Astrocyte (in vitro differentiated cells and primary cell): ENCODE data around the gene ZFR. TPM values are rescaled to one million over a fixed set of nuclear protein-coding genes. Genes with fewer than 3 reads are reported as not detected.

ENCODE experiments used
- DNase-seq: peaks from one replicate; pipeline ENCODE4 v3.0.0-alpha.2; 2010; ENCODE audit warnings: low read depth
- FAIRE-seq: peaks from 2 replicates; lab custom pipeline; 2011; peaks lifted over from hg19 to GRCh38; lab: Jason Lieb, UNC
- H2AFZ ChIP-seq: 2 replicates; pipeline ENCODE4 v1.6.0; 2012; ENCODE audit warnings: low read depth, low read length, inconsistent platforms
- H3K27ac ChIP-seq: 2 replicates; pipeline ENCODE4 v1.5.1; 2011; ENCODE audit warnings: low read depth, low read length, inconsistent platforms
- H3K27me3 ChIP-seq: 2 replicates; pipeline ENCODE4 v1.6.0; 2011; ENCODE audit warnings: low read length, inconsistent platforms; ENCODE audit not compliant: insufficient read depth
- H3K36me3 ChIP-seq: 2 replicates; pipeline ENCODE4 v1.5.1; 2011; ENCODE audit warnings: low read length, inconsistent platforms; ENCODE audit not compliant: insufficient read depth
- H3K4me1 ChIP-seq: 2 replicates; pipeline ENCODE4 v1.5.1; 2011; ENCODE audit warnings: low read length, inconsistent platforms; ENCODE audit not compliant: insufficient read depth
- H3K4me2 ChIP-seq: 2 replicates; pipeline ENCODE4 v1.6.0; 2012; ENCODE audit warnings: low read length, inconsistent platforms
- H3K4me3 ChIP-seq: 2 replicates; pipeline ENCODE4 v1.5.1; 2011; ENCODE audit warnings: low read depth, mild to moderate bottlenecking, low read length, inconsistent platforms; ENCODE audit not compliant: insufficient read depth
- H3K79me2 ChIP-seq: 2 replicates; pipeline ENCODE4 v1.6.0; 2012; ENCODE audit warnings: mild to moderate bottlenecking, low read length, inconsistent platforms; ENCODE audit not compliant: insufficient read depth
- H3K9ac ChIP-seq: 2 replicates; pipeline ENCODE4 v1.6.0; 2012; ENCODE audit warnings: mild to moderate bottlenecking, low read length, inconsistent platforms
- H3K9me3 ChIP-seq: 2 replicates; pipeline ENCODE4 v1.5.1; 2012; ENCODE audit warnings: low read depth, mild to moderate bottlenecking, low read length, inconsistent platforms; ENCODE audit not compliant: insufficient read depth
- H4K20me1 ChIP-seq: 2 replicates; pipeline ENCODE4 v1.6.0; 2012; ENCODE audit warnings: low read length, inconsistent platforms; ENCODE audit not compliant: insufficient read depth
- H3K27ac Mint-ChIP-seq: one replicate; pipeline ENCODE4 v1.8.0; 2021; ENCODE audit warnings: mild to moderate bottlenecking, mixed read lengths; ENCODE audit not compliant: unreplicated experiment
- H3K27me3 Mint-ChIP-seq: one replicate; pipeline ENCODE4 v1.8.0; 2021; ENCODE audit warnings: low read depth, mixed read lengths; ENCODE audit not compliant: unreplicated experiment
- H3K36me3 Mint-ChIP-seq: one replicate; pipeline ENCODE4 v1.8.0; 2021; ENCODE audit warnings: low read depth, mixed read lengths; ENCODE audit not compliant: unreplicated experiment
- H3K4me1 Mint-ChIP-seq: one replicate; pipeline ENCODE4 v1.8.0; 2021; ENCODE audit warnings: low read depth, mixed read lengths; ENCODE audit not compliant: unreplicated experiment
- H3K4me3 Mint-ChIP-seq: one replicate; pipeline ENCODE4 v1.8.0; 2021; ENCODE audit warnings: mild to moderate bottlenecking, moderate library complexity, mixed read lengths; ENCODE audit not compliant: unreplicated experiment
- H3K9me3 Mint-ChIP-seq: one replicate; pipeline ENCODE4 v1.8.0; 2021; ENCODE audit warnings: mild to moderate bottlenecking, mixed read lengths; ENCODE audit not compliant: unreplicated experiment
- CTCF ChIP-seq: IDR thresholded peaks from 2 replicates; pipeline ENCODE4 v1.5.1; 2011; ENCODE audit warnings: low read depth, mild to moderate bottlenecking, inconsistent platforms, low read length, moderate library complexity; ENCODE audit not compliant: insufficient read depth
- EZH2 ChIP-seq: IDR thresholded peaks from 2 replicates; pipeline ENCODE4 v1.6.1; 2012; ENCODE audit warnings: mild to moderate bottlenecking, low read length, inconsistent platforms; ENCODE audit not compliant: insufficient read depth
- total RNA-seq: library from RNA; stranded (reverse); gene quantifications from 2 replicates; pipeline ENCODE4 v1.2.1, GENCODE V29; 2021

The ZFR gene
- total RNA-seq, 1 donor from 2014 or later = 68.4 TPM

GRCh38 chr5:32379421-32379820, 65.1 kb downstream of the ZFR start:
- H2AFZ ChIP-seq = no peak overlapping the region
- no peak for DNase-seq
- no peak for FAIRE-seq
- Mint-ChIP-seq H3K4me3 (no peak overlapping the region), H3K9me3 (no peaks in the 10 kb centered on the region), H3K27ac (peak overlapping the region; percentile 30), H3K27me3 (no peaks in the 10 kb centered on the region), H3K36me3 (peaks cover 13% of the 10 kb centered on the region), H3K4me1 (peaks cover 9% of the 10 kb centered on the region)
- no peaks in the 10 kb centered on the region for H4K20me1 ChIP-seq
- no peak overlapping the region for H3K27ac ChIP-seq
- peaks cover 25% of the 10 kb centered on the region for H3K36me3 ChIP-seq
- H3K79me2 ChIP-seq = peaks cover 3% of the 10 kb centered on the region
- H3K4me1 ChIP-seq = no peaks in the 10 kb centered on the region
- H3K27me3 ChIP-seq = no peaks in the 10 kb centered on the region
- no peak overlapping the region for H3K4me2 ChIP-seq
- no peaks in the 10 kb centered on the region for H3K9me3 ChIP-seq
- TF ChIP-seq EZH2 (no peak), CTCF (no peak)
- no peak overlapping the region for H3K9ac ChIP-seq
- H3K4me3 ChIP-seq = no peak overlapping the region

GRCh38 chr5:32378966-32379365, 65.6 kb downstream of the ZFR start:
- H3K9me3 ChIP-seq = no peaks in the 10 kb centered on the region
- H3K27me3 ChIP-seq = no peaks in the 10 kb centered on the region
- no peak overlapping the region for H3K27ac ChIP-seq
- H3K4me3 ChIP-seq = no peak overlapping the region
- no peaks in the 10 kb centered on the region for H3K4me1 ChIP-seq
- H3K79me2 ChIP-seq = peaks cover 3% of the 10 kb centered on the region
- Mint-ChIP-seq H3K4me1 (peaks cover 9% of the 10 kb centered on the region), H3K27me3 (no peaks in the 10 kb centered on the region), H3K27ac (peak overlapping the region; percentile 30), H3K9me3 (no peaks in the 10 kb centered on the region), H3K4me3 (no peak overlapping the region), H3K36me3 (peaks cover 14% of the 10 kb centered on the region)
- peaks cover 26% of the 10 kb centered on the region for H3K36me3 ChIP-seq
- DNase-seq = no peak
- TF ChIP-seq EZH2 = no peak
- no peak for TF ChIP-seq CTCF
- H4K20me1 ChIP-seq = peaks cover 3% of the 10 kb centered on the region
- no peak overlapping the region for H3K9ac ChIP-seq
- no peak overlapping the region for H3K4me2 ChIP-seq
- FAIRE-seq = no peak
- no peak overlapping the region for H2AFZ ChIP-seq

- Histone ChIP-seq H3K4me2 (no peak overlapping the region), H3K27ac (no peak overlapping the region), H3K9ac (no peak overlapping the region), H3K9me3 (no peaks in the 10 kb centered on the region), H3K79me2 (peaks cover 3% of the 10 kb centered on the region), H3K4me1 (no peaks in the 10 kb centered on the region), H3K4me3 (no peak overlapping the region), H3K27me3 (no peaks in the 10 kb centered on the region), H2AFZ (no peak overlapping the region), H4K20me1 (peaks cover 14% of the 10 kb centered on the region), H3K36me3 (peaks cover 26% of the 10 kb centered on the region)
- no peak for FAIRE-seq
- DNase-seq = no peak
- Mint-ChIP-seq H3K9me3 (no peaks in the 10 kb centered on the region), H3K36me3 (peaks cover 16% of the 10 kb centered on the region), H3K4me3 (no peak overlapping the region), H3K27me3 (no peaks in the 10 kb centered on the region), H3K4me1 (peaks cover 11% of the 10 kb centered on the region), H3K27ac (no peak overlapping the region)
- no peak for TF ChIP-seq EZH2
Observed at GRCh38 chr5:32369542-32370155, 74.9 kb downstream of the ZFR start.
